GM10266 (cell line): ENCODE data around the gene MICAL1.
A peak's percentile ranks its signal among the peaks of the same experiment; 100 is the strongest.

Experiments used
- DNase-seq: peaks from one replicate; pipeline ENCODE4 v3.0.0; 2012; ENCODE audit errors: extremely low spot score
- TF ChIP-seq, protein P1 (sequence below): IDR thresholded peaks from 2 replicates; pipeline ENCODE4 v1.5.1; 2012; ENCODE audit warnings: mild to moderate bottlenecking, low read depth; ENCODE audit not compliant: control insufficient read depth, insufficient read depth; ENCODE audit errors: missing control alignments

Gene MICAL1, protein sequence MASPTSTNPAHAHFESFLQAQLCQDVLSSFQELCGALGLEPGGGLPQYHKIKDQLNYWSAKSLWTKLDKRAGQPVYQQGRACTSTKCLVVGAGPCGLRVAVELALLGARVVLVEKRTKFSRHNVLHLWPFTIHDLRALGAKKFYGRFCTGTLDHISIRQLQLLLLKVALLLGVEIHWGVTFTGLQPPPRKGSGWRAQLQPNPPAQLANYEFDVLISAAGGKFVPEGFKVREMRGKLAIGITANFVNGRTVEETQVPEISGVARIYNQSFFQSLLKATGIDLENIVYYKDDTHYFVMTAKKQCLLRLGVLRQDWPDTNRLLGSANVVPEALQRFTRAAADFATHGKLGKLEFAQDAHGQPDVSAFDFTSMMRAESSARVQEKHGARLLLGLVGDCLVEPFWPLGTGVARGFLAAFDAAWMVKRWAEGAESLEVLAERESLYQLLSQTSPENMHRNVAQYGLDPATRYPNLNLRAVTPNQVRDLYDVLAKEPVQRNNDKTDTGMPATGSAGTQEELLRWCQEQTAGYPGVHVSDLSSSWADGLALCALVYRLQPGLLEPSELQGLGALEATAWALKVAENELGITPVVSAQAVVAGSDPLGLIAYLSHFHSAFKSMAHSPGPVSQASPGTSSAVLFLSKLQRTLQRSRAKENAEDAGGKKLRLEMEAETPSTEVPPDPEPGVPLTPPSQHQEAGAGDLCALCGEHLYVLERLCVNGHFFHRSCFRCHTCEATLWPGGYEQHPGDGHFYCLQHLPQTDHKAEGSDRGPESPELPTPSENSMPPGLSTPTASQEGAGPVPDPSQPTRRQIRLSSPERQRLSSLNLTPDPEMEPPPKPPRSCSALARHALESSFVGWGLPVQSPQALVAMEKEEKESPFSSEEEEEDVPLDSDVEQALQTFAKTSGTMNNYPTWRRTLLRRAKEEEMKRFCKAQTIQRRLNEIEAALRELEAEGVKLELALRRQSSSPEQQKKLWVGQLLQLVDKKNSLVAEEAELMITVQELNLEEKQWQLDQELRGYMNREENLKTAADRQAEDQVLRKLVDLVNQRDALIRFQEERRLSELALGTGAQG

DNA sequence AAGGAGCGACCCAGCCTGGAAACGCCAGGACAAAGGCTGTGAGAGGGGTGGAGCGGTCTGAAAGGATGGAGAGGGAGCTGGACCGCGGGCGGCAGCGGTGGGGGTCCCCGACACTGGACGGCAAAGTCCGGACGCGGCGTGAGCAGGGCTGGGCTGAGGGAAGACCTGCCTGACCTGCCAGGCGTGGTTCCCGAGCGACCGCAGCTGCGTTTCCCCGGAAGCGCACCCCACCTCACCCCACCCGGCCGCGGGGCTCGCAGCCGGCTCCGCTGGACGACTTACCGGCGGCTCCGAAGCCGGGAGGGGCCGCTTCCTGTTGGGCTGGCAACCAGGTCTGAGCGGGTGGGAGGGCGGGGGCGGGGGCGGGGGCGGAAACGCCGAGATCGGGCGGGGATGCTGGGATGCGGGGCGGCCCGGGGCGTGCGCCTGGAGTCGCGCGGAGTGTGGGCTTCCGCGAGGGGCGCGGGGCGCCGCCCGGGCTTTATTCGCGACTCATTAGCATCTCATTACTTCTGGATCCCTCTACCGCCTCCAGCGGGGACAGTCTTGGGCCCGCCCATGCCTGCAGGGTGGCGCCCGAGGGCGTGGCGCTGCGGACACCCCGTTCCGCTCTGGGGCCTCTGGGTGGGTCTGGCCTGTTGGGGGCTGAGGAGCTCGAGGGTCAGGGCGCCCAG is at the start of gene MICAL1:
Gene MICAL1, minus strand, starts transcription at position 336 of the 674 bp plus-strand sequence. CDS start 1,576 bp downstream, outside the sequence.
- TF ChIP-seq, protein P1, sequence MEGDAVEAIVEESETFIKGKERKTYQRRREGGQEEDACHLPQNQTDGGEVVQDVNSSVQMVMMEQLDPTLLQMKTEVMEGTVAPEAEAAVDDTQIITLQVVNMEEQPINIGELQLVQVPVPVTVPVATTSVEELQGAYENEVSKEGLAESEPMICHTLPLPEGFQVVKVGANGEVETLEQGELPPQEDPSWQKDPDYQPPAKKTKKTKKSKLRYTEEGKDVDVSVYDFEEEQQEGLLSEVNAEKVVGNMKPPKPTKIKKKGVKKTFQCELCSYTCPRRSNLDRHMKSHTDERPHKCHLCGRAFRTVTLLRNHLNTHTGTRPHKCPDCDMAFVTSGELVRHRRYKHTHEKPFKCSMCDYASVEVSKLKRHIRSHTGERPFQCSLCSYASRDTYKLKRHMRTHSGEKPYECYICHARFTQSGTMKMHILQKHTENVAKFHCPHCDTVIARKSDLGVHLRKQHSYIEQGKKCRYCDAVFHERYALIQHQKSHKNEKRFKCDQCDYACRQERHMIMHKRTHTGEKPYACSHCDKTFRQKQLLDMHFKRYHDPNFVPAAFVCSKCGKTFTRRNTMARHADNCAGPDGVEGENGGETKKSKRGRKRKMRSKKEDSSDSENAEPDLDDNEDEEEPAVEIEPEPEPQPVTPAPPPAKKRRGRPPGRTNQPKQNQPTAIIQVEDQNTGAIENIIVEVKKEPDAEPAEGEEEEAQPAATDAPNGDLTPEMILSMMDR, result peak; percentile 21
- peak; percentile 84 for DNase-seq

DNA sequence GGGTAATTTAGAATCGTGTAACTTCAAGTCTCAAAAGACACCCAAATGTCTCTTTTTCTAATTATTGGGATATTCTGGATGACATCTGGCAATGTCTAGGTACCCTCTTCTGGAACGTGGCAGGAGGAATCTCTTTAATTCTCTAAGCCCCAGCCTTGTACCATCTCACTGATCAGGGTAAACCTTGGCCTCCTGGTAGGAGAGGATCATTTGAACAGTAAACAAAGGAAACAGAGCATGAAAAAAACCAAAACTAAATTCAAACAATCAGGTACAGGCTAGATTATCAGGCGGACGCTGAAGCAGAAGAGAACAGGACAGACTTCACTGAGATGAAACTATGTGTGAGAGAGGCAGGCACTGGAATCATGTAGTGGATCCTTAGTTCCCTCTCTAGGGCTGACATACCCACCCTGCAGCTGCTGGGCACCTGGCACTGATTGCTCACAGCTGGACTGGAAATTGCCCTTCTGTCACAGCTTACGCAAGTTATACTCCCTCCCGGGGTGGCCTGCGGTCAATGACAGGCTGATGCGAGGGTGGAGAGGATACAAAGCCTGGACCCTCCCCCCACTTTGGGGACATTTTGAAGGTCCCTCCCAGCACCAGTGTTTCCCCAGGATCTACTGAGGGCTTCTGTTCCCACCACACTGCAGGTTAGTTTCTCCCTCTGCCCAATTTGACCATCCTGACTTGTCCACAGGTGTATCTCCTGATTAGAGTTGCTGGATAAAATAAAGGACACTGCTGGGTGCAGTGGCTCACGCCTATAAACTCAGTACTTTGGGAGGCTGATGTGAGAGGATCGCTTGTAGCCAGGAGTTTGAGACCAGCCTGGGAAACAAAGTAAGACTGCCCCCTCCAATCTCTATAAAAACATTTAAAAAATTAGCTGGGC is 48.0 kb upstream of the MICAL1 start:
- DNase-seq, result no peak
- TF ChIP-seq, protein P1, result no peak

DNA sequence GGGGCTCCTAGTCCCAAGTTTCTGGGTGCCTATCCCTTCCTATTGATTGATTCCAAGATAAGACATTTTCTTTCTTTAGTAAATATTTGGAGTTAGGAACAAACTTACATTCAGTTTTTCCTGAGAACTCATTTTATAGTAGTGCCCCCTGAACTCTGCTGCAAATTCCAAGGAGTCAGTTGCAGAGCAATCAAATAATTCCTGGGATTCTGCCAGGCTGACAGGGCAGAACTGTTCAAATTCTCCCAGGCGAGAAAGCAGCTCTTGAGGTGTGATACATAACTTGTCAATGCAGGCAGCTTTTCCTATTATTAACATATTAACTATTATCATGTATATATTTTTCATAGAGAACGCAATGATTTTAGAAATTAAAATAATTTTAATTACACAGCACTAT is 43.4 kb upstream of the MICAL1 start:
- DNase-seq, result no peak
- TF ChIP-seq, protein P1, result no peak

DNA sequence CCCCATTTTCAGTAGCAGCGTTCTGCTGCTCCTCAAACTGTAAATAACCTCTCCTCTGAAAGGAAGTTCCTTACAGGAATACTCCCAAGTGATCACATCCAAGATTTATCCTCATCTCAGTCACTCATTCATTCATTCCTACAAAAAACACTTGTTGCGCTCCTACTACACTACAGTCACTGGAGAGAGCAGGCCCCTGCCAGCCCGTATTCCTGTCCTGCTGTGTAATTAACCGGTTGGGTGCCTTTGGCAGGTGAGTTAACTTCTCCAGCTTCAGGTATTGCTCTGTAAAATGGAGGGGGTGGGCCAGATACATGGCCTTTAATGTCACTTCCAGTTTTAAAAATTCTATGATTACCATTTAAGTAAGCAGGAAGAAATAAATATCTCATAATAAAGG is 42.5 kb upstream of the MICAL1 start:
- TF ChIP-seq, protein P1, result no peak
- no peak for DNase-seq

DNA sequence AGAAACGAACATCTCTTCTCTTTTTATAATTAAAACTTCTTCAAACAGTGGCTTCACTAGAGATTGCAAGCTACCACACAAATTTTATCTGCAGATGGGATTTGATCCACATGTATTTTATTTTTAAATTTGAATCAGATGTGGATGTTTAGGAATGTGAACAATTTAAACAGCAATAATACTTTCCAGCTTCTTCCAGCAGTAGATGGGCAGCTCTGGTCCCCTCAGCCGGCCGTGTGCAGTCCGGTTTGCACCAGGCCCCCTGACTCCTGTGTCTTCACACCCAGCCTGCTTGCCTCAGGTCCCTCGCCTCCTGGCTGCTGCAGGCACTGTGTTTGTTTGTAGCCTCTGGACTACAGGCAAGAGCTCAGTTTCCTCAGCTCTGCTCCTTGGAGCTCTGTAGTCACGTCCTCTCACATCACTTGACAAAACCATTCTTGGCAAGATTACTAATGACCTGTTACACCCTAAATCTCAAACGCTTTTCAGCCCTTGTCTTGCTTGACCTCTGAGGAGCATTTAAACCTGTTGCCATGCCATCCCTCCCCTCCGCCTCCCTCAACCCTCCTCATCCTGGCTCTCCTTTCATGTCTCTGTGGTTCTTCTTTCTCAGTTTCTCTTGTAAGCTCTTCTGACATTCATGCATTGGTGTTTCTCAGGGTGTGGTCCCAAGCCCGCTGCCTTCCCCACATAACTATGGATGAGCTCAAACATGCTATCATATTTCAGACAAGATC is 40.6 kb upstream of the MICAL1 start:
- TF ChIP-seq, protein P1, result no peak
- no peak for DNase-seq

DNA sequence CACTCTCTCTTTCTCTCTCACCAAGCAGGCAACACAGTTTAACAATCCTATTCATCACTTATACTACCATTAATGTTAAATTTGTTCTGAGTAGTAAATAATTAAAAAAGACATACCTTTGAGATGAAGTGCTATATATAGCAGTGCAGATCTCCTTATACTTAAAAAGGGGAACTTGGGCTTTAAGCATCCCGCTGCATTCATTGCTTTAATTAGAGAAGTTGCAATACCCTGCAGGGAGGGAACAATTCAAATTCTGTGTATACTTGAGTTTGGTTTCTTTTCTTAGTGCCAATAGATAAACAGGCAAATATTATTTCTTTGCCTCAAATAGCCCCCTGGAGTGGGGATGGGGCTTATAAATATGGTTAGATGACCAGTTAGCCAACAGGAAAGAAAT is 38.3 kb upstream of the MICAL1 start:
- TF ChIP-seq, protein P1, result no peak
- DNase-seq, result no peak
